ENCODE measurements around the gene OR52W1. TPM values are rescaled to one million over a fixed set of nuclear protein-coding genes. Genes with fewer than 3 reads are reported as not detected.

Gene OR52W1
- total RNA-seq, 1 donor from 2014 or later, result not detected

DNA sequence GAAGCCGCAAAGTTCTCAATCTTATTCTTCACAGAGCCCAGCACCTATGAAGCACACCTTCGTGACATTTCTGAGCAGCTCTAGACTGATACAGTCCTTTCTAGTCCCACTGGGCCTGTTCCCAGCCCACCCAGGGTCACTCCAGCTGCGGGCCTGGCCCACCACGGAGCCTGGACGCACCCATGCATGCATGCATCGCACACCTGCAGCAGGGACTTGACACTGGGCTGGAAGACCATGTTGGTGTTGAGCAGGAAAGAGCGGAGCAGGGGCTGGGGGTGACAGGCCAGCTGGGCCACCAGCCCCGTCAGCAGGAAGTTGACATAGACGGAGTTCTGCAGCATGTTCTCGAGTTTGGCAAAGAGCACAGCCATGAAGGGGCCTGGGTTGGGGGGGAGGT lies 15.5 kb downstream of the OR52W1 start:
- ATAC-seq, result no peak
- no peak for DNase-seq
- intact Hi-C loops (cut with micrococcal nuclease), result no loop called here

- no peak for DNase-seq
- no peak for ATAC-seq
- intact Hi-C loops (cut with micrococcal nuclease), result no loop called here
Observed at GRCh38 chr11:6216501-6216900, 17.5 kb downstream of the OR52W1 start.

DNA sequence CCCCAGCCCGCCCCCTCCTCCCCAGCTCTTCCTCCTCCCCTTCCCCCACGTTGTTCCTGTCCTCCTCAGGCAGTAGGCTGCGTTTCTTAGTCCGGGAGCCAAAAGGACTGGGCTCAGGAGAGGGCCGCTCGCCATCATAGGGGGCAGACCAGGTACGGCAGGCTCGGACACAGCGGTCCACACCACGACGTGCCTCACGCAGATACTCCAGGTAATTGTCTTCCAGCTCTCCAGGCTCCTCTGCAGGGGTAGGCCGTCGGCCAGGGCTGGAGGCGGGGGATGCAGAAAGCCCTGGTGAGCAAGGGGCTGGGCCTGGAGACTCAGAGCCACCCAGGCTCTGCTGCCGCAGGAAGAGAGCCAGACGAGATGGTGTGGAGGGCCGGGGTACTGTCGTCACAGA lies 18.7 kb downstream of the OR52W1 start:
- no peak for ATAC-seq
- no peak for DNase-seq
- intact Hi-C loops (cut with micrococcal nuclease), result no loop called here

- DNase-seq (no peak), ATAC-seq (peak; percentile 68)
- intact Hi-C loops (cut with micrococcal nuclease), result no loop called here
Observed at GRCh38 chr11:6219359-6219758, 20.3 kb downstream of the OR52W1 start.

DNA sequence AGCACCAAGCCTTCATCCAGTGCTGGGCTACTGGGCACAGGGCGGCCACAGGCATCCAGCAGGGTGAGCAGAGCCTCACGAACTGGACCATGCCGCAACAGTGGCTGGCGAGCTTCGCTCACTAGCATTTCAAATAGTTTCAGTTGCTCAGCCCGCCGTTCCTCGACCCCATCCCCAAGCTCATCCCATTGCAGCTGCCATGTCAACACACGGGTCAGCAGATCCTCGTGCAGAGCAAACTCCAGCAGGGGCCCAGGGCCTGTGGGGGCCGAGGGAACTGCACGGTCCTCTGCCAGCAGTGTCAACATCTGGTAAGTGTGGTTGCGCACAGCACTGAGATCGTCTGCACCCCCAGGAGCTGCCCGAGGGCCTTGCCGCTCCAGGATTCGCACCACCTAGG lies 24.8 kb downstream of the OR52W1 start:
- no peak for ATAC-seq

DNA sequence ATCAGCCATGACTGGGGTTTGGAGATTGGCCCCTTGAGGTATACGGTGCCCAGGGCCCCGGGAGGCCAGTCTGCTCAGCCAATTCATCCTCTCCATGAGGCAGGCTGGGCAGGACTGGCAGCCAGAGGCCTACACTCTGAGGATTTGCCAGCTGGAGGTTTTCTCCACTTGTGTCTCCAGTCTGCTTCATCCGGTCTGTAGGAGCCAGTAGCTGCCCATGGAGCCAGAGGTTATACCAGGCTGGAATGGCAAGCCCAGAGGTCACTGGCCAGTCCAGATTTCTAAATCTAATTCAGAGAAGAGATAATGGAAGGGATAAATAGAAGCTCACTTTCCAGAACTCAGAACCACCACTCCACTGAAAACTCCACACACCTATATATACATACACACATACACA lies 25.4 kb downstream of the OR52W1 start:
- ATAC-seq, result no peak
- intact Hi-C loops (cut with micrococcal nuclease), result no loop called here
- no peak for DNase-seq

More for the DNA sequence above, 24.8 kb downstream of the OR52W1 start:
- intact Hi-C loops (cut with micrococcal nuclease), result no loop called here
- DNase-seq, result no peak

- ATAC-seq, result no peak
- intact Hi-C loops (cut with micrococcal nuclease), result no loop called here
- no peak for DNase-seq
Observed at GRCh38 chr11:6225024-6225423, 26.0 kb downstream of the OR52W1 start.

- DNase-seq, result no peak
- intact Hi-C loops (cut with micrococcal nuclease), result no loop called here
- peak; percentile 61 for ATAC-seq
Observed at GRCh38 chr11:6225896-6226295, 26.9 kb downstream of the OR52W1 start.

DNA sequence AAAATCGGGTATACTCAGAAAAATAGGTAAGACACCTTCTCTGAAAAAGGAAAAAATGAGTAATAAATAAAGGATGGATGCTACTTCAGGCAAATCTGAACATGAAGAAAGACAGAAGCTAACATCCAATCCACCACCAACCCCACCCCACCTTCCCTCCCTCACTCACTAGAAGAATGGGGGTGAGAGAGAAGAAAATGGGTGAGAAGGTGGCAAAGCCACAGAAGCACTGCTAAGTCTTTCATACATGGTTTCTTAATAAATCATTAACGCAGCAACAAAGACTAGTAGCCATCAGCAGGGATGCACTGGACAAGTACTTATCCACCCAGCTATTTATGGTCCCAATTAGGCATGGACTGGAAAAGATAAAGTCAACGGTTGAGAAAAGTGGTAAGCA lies 29.5 kb downstream of the OR52W1 start:
- DNase-seq (no peak), ATAC-seq (no peak)
- intact Hi-C loops (cut with micrococcal nuclease), result no loop called here

DNA sequence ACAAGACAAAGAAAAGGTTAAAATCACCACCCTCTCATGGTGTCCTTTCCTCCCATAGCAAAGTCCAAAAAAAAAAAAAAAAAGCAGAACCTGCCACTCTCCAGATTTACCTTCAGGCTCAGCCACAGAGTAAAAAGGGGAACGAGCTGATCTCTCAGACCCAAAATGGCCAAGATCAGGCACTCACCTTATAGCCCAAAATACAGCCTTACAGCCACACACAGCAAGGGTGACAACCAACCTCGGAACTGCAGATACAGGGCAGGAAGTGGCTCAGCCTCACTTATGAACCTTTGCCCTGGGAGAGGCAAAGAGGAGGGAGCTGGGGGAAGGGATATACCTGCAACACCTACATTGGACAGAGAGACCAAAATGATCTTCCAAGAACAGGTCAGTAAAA lies 30.9 kb downstream of the OR52W1 start:
- ATAC-seq, result no peak
- no peak for DNase-seq
- intact Hi-C loops (cut with micrococcal nuclease), result loop anchor here (10.0 kb wide), 1 partner anchor 85 kb away; no protein-coding TSS in a partner anchor

DNA sequence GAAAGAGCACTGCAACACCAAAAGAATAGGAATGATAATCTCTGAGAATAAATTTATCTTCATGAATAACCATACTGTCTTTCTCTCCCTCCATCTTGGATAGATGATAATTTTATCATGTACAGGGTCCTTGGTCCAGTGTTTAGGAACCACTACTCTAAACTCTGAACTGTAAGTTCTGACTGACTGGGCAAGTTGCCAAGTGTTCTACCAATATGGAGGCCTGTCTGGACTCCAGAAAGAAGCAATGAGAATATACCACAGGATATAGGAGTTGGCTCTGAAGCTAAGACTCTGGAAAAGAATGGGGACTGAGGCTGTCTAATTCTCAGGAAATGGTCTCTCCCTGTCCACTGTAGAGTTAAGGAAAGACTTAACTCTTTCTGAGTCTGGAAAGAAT lies 33.9 kb downstream of the OR52W1 start:
- intact Hi-C loops (cut with micrococcal nuclease), result loop anchor here (10.0 kb wide), 1 partner anchor 82 kb away; no protein-coding TSS in a partner anchor
- DNase-seq, result no peak
- ATAC-seq, result no peak

GRCh38 chr11:6233984-6234386 lies 35.0 kb downstream of the OR52W1 start:
- intact Hi-C loops (cut with micrococcal nuclease), result loop anchor here (10.0 kb wide), 1 partner anchor 81 kb away; no protein-coding TSS in a partner anchor
- no peak for DNase-seq
- ATAC-seq, result no peak

DNA sequence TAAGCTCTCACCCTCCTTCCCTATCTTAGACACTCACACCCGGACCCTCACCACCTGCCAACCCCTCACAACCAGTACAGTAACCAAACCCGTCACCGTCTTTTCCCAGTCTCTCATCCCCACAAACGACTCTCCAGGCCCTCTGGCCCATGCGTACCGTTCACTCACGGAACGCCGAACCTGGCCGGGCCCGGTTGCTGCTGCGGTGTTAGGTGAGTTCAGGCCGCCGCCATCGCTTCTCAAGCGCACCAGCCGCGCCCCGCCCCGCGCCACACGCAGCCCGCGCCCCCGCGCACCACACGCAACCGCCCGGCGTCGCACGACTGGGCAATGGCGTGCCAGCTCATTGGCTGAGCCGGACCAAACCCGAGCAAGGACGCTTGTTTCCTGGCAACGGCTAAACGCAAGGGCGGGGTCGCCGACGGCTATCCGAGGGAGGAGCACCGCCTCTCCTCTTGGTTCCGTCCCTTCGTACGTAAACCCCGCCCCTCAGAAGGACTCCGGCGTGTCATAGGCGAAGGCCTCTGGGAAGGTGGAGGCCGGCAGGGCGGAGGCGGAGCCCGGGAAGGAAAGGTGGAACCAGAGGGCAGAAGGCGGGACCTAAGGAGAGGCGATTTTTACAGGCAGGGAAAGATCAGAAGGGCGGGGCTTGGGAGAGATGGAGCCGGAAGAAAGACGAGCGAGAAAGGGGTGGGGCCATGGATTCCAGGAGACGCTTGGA lies 35.5 kb downstream of the OR52W1 start, which contains the start of gene FHIP1B:
Gene FHIP1B, minus strand, starts transcription at position 250 of the 721 bp plus-strand sequence. CDS start 10,120 bp downstream, outside the sequence.
- intact Hi-C loops (cut with micrococcal nuclease), result loop anchor here (10.0 kb wide), 1 partner anchor 80 kb away; no protein-coding TSS in a partner anchor
- DNase-seq (peak; percentile 99), ATAC-seq (peak; percentile 98)

DNA sequence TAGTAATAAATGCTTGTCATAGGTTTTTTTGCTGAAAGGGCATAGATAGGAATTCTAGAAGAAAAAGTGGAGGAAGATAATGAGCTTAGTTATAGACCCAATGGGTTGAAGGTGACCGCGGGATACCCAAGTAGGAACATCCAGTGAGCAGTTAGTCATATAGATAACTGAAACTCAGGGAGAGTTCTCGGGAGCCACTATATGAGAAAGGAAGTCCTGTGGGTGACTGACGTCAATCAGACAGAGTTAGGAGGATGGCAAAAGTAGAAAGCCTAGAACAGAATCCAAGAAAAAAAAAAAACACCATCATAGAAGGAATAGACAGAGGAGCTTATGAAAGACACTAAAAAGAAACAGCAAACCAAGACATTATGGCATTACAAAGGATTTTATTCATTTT lies 38.2 kb downstream of the OR52W1 start:
- no peak for ATAC-seq
- no peak for DNase-seq
- intact Hi-C loops (cut with micrococcal nuclease), result loop anchor here (10.0 kb wide), 1 partner anchor 78 kb away; no protein-coding TSS in a partner anchor

DNA sequence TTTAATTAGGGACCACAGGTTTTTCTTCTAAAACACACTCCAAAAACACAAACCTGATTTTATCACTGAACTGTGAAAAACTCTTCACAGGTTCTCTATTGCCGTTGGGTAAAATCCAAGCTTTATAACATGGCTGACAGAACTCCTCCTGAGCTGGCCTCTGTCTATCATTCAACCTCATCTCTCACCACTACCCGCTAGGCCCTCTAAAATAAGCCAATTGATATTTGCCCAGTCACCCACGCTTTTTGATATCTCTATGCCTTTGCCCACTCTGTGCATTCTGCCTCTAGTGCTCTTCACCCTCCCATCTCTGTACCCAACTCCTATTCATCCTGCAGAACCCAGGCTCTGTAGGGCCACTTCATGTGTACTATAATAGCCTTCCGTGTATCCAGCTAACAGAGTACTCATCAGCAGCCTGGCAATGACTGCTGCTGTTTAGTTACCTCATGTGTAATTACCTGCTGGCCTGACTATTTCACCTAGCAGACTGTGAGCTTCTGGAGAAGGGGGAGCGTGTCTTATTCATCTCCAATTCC lies 38.8 kb downstream of the OR52W1 start:
- DNase-seq (no peak), ATAC-seq (no peak)
- intact Hi-C loops (cut with micrococcal nuclease), result loop anchor here (10.0 kb wide), 1 partner anchor 77 kb away; no protein-coding TSS in a partner anchor

- DNase-seq (no peak), ATAC-seq (no peak)
- intact Hi-C loops (cut with micrococcal nuclease), result loop anchor here (10.0 kb wide), 1 partner anchor 76 kb away; no protein-coding TSS in a partner anchor
Observed at GRCh38 chr11:6238902-6239301, 39.9 kb downstream of the OR52W1 start, which contains the start of gene CNGA4. TSS of gene CNGA4 (plus strand) at chr11:6239089. CDS start at chr11:6239207, 118 bp downstream.

DNA sequence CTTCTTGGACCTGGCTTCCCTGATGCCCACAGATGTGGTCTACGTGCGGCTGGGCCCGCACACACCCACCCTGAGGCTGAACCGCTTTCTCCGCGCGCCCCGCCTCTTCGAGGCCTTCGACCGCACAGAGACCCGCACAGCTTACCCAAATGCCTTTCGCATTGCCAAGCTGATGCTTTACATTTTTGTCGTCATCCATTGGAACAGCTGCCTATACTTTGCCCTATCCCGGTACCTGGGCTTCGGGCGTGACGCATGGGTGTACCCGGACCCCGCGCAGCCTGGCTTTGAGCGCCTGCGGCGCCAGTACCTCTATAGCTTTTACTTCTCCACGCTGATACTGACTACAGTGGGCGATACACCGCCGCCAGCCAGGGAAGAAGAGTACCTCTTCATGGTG lies 41.1 kb downstream of the OR52W1 start:
- no peak for DNase-seq
- intact Hi-C loops (cut with micrococcal nuclease), result no loop called here
- ATAC-seq, result no peak

- ATAC-seq (no peak), DNase-seq (no peak)
- intact Hi-C loops (cut with micrococcal nuclease), result no loop called here
Observed at GRCh38 chr11:6240781-6241180, 41.8 kb downstream of the OR52W1 start.

DNA sequence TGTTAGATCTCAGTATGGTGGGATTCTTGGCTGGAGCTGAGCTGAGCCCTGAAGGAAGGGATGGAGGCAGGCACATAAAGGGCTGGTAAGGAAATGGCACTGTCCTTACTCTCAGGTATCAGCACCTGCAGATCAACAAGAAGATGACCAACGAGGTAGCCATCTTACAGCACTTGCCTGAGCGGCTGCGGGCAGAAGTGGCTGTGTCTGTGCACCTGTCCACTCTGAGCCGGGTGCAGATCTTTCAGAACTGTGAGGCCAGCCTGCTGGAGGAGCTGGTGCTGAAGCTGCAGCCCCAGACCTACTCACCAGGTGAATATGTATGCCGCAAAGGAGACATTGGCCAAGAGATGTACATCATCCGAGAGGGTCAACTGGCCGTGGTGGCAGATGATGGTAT lies 42.3 kb downstream of the OR52W1 start:
- no peak for ATAC-seq
- intact Hi-C loops (cut with micrococcal nuclease), result no loop called here
- DNase-seq, result no peak

DNA sequence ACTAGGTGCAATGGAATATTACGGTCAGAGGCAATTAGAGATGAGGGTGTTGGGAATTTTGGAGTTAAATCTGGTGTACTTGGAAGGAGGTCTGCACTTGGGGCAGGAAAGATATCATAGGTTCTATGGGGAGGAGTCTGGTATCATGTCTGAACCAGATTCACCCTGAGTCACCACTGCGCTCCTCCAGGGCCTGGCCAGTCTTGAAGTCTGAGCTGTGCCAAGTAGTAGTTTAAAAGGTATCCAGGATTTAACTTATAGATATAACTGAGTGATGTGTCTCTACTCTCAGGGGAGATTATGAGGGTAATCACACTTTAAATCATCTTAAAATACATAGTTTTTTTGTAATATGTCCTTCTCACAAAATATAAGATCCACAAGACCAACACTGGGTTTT lies 46.5 kb downstream of the OR52W1 start:
- intact Hi-C loops (cut with micrococcal nuclease), result no loop called here
- DNase-seq, result no peak
- no peak for ATAC-seq

- ATAC-seq (peak; percentile 25), DNase-seq (no peak)
- intact Hi-C loops (cut with micrococcal nuclease), result no loop called here
Observed at GRCh38 chr11:6248248-6248647, 49.2 kb downstream of the OR52W1 start.
